Globus pallidus (tissue), 1 donor: ENCODE measurements around the gene ZFPM1.
"Not testable (repeated sequence)": the region's sequence is repeated elsewhere in the genome, so short reads cannot be mapped to it uniquely, and the experiment has no call there.

ENCODE experiments used
- DNase-seq: peaks from one replicate; pipeline ENCODE4 v3.0.0-alpha.2; 2015; ENCODE audit warnings: low spot score

ZFPM1 gene

GRCh38 chr16:88478889-88479792, 26.1 kb downstream of the ZFPM1 start:
- no peak for DNase-seq

- no peak for DNase-seq
These were observed 27.0 kb downstream of the ZFPM1 start for GRCh38 chr16:88479793-88480760.

DNA sequence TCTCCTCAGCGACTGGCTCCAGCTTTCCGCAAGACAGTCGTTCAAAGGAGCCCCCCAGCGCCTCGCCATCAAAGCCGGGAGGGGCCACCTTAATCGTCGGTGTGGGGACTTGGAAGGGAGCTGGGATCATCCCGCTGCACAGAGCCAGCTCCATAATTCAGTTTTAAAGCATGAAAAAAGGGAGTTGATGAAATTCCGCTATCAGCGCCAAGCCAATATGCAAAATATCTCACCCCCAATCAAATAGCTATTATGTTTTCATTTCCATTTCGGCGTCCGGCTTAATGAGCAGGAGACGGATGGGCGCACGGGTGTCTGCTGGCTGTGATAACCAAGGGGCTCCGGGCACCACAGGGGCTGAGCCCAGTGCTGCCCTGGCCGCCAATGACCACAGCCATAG, 27.7 kb downstream of the ZFPM1 start:
- no peak for DNase-seq

DNA sequence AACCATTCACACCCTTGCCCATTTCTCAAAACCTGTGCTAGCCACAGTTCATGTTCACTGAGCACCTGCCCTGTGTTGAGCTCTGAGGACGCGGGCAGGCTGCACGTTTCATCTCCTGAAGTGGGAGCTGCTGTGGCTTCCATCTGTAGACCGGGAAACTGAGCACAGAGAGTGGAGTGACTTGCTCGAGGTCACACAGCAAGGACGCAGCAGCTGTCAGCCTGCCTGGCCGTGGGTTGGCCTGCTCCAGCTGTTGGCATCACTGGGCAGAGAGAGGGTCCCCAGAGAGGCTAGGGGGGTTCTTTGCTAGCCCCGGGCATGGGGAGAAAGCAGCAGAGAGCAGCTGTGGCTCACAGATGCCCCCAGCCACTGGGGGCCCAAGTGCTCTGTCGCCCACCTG, 28.8 kb downstream of the ZFPM1 start:
- DNase-seq, result no peak

- no peak for DNase-seq
These were observed 29.7 kb downstream of the ZFPM1 start for GRCh38 chr16:88482630-88483391.

- DNase-seq, result no peak
These were observed 30.2 kb downstream of the ZFPM1 start for GRCh38 chr16:88483392-88483641.

DNA sequence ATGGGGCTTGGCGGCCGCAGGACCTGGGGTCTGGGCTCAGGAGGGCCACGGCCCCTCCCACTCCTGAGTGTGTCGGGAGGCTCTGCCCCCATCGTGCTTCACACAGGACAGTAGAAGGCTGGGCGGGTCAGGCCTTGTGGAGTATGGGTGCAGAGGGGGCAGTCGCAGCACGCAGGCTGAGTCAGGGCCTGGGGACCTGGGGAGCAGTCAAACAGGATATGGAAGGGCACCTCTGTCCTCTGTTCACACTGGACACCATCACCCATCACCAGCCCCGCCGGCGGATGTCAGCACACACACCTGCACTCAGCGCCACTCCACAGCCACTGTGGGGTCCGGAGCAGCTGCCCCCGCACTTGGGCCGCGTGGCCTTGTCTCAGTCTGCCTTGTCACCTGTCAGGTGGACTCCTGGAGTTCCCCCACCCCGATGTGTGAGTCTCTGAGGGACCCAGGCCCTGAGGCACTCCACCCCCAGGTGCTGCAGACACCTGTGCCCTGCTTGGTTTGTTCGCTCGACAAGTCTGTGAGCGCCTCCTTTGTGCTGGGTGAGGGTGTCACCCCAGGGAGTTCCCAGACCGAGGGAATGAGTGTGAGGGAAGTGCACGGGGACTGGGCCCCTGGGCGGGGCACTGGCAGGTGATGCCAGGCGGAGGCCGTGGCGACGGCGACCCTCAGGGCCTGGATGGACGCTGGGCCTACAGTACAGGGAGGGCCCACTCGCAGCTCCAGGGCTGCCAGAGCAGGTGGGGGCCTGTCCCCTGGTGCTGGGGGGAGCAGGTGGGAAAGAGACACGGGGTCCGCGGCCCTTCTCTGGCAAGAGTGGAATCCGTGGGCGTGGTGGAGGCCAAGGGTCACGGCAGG, 31.7 kb downstream of the ZFPM1 start:
- DNase-seq, result no peak

- not testable (repeated sequence) for DNase-seq
These were observed 32.3 kb downstream of the ZFPM1 start for GRCh38 chr16:88485366-88485741.

DNA sequence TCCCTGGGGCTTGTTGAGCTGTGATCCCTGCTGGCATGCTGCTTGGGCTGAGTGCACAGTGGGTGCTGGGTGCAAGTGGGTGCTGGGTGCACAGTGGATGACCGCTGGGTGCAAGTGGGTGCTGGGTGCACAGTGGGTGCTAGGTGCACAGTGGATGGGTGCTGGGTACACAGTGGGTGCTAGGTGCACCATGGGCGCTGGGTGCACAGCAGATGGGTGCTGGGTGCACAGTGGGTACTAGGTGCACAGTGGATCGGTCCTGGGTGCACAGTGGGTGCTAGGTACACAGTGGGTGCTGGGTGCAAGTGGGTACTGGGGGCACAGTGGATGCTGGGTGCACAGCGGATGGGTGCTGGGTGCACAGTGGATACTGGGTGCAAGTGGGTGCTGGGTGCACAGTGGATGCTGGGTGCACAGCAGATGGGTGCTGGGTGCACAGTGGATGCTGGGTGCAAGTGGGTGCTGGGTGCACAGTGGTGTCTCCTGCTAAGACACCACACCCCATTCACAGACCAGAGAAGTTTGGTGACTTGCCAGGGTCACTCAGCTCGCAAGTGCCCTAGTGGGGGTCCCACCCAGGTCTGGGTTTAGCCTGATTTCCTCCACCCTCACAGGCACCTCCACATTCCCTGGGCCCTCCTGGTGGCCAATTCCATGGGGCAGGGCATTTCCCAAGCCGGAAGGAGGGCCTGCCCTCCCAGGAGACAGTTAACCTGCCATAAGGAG, 33.5 kb downstream of the ZFPM1 start:
- no peak for DNase-seq

DNA sequence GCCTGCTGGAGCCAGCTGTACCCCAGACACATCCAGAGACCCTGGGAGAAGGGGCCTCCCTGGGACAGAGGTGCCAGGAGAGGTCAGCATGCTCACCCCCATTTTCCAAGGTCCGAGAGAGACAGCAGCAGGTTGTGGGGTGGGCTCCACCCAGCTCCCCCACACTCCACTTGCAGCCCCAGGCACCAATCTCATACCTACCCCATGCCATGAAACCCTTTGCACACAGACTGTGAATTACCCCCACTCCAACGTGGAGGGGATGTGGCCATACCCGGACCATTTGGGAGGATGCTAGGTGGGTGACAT, 34.0 kb downstream of the ZFPM1 start:
- DNase-seq, result no peak

DNA sequence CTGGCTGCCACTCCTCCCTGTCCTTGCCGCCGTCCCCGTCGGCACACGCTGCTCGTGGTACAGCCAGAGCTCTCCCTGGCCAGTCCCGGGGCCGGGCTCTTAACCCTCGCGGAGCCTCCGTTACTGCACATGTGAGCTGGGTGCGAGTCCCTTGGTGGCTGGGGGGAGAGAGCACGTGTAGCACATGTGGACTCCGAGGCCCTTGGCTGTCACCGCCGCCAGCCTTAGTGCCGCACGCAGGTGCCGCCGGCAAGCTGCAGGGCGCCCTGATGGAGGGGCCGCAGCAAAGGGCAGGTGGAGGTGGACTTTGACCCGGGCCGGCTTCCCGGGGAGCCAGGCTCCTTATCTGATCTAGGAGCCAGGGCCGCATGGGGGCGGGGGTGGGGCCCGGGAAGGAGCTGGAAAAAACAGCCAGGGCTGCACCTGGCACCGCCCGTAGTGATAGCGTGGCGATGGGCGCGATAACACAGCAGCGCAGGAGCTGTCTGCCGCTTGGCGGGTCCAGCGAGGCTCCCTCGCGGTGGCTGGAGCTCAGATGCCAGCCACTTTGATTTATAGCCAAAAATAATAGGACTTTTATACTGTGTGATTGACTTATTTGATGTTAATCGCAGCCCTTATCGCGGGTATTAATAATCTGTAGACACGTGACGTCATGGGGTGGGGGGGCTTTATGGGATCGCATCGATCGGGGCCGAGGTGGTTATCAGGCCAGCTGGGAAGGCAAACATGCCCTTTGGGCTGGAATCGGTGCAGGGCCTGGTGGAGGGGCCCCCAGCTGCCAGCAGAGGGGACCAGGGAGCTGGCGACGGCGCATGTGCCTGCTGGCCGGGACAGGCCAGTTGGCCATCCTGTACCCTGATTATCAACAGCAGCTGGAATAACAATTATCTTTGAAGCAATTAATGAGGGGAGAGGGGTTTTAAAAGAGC, 35.1 kb downstream of the ZFPM1 start:
- DNase-seq, result no peak

- DNase-seq, result no peak
These were observed 36.2 kb downstream of the ZFPM1 start for GRCh38 chr16:88489163-88489741.

- no peak for DNase-seq
These were observed 38.0 kb downstream of the ZFPM1 start for GRCh38 chr16:88491001-88491559.

DNA sequence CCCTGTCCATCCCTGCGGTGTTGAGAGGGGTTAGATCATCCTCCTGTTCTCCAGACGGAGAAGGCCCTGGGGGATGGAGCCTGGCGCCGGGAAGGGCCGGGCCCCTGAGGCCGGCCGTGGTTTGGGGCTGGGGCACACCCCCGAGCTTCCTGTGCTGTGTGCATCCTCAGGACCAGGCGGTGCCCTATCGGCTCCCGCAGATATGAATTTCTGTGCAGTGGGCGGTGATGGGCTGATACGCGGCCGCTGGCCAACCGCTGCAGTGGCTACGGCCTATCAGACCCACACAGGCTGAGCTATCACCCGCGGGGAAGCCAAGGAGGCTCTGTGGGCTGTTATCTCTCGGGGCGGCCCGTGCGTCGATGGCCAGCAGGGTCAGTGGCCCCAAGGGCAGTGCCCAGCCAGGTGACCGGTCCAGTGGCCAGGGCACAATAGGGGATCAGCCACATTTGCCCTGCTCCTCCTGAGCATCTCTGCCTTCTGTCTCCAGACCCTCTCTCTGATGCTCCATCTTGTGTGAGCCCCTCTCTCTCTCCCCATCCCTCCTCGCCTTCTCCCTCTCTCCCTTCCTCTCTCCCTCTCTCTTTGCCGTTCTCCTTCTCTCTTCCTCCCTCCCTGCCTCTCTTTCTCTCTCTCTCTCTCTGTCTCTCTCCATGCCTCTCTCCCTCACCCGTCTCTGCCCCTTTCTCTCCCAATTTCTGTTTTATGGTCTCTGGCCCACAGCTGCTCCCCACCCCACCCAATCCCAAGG, 38.7 kb downstream of the ZFPM1 start:
- DNase-seq, result no peak

GRCh38 chr16:88493879-88494278, 40.8 kb downstream of the ZFPM1 start:
- no peak for DNase-seq

DNA sequence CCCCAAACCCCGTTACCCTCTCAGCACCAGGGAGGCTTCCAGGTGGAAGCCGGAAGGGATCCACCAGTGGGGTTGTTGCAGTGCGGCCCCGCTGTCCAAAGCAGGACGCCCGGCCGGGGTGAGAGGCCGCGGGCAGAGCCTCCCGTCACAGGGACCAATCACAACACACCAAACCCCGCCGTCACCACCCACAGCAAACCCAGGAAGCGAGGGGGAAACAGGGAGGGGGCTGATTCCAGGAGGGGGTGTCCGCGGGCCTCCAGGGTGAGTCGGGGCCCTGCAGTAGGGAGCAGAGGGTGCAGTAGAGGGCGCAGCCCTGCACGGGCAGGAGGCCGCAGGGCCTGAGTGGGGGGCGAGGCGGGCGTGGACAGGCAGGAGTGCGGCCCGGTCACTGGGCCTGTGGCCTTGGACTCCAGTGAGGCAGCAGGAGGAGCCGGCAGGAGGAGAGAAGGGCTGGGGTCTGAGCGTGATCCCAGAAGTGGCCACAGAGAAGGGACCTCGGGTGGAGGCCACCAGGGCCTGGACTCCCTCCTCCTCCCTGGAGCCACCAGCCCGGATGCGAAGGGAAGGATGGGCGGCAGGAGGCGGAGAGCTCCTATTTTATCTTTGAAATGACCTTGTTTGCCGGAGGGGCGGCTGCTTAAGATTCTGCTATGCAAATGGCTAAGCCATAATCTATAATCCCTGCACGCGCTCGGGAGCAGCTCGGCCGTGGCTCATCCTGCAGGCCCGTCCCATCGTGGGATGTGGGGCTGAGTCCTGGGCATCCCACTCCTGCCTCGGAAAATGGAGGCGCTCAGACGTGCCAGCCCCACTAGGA, 41.5 kb downstream of the ZFPM1 start:
- no peak for DNase-seq

DNA sequence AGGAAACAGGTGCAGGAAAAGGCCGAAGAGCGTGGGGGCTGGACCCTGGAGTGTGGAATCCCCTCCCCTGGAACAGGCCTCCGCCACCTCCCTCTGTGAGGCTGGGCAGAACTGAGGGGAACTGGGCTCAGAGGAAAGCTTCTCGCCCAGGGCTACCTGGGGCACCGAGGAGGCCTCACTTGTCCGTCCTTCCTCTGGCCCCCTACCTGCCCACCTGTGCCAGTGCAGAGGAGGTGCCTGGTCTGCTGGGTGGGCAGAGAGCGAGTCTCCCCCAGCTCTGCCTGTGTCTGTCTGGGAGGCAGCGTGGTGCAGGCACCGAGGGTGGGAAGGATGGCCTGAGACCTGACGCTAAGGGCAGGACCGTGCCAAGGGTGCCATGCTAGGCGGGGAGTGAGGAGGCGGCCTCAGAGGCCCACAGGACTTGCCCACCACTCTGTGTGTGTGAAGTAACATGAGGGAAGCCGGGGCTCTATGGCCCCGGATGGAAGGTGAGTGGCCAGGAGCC, 42.2 kb downstream of the ZFPM1 start:
- DNase-seq, result no peak
